Stimulated activated CD8-positive, alpha-beta memory T cell treated with anti-CD3 and anti-CD28 coated beads, Interleukin-4, amount 100 ng/mL, for 48 hours (primary cell): ENCODE measurements around the gene MYH1.
"Not testable (repeated sequence)": the region's sequence is repeated elsewhere in the genome, so short reads cannot be mapped to it uniquely, and the experiment has no call there.

Experiments
- DNase-seq: peaks from one replicate; pipeline ENCODE4 v3.0.0-alpha.2; 2020

Gene MYH1

DNA sequence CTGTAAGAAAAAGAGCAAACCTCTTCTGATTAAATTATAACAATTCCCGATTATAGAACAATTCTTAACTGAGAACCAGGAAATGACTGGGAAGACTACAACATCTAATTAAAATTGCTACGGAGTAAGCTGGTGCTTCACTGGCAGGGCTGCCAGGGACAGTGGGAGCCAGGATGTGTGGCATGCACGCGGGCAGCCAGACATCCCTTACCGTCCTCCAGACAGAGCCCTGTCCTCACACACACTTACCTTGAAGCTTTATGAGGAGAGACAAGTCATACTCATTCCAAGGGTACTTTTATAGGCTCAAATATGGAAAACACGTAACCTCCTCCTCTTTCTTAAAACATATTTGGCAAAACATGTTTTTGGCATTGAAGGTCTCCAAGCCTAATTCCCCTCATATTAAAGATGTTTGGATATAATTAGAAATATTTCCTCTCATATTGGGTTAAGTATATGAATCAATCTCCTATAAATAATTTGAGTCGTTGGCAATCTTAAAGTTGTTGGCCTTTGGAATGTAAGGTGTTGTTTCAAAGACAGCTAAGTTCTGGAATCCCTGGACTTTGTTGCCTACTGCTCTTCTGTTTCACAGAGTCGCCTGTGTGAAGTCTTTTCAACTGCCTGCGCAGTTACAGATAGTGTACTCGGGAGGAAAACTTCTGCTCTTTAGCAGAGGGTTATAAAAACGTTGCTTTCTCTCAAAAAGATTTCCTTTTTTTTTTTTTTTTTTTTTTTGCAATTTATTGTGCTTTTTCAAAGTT, at the start of gene MYH1:
TSS of gene MYH1 (minus strand) at position 272 of the 767 bp plus-strand sequence. CDS start 1,900 bp downstream, outside the sequence.
- no peak for DNase-seq

DNA sequence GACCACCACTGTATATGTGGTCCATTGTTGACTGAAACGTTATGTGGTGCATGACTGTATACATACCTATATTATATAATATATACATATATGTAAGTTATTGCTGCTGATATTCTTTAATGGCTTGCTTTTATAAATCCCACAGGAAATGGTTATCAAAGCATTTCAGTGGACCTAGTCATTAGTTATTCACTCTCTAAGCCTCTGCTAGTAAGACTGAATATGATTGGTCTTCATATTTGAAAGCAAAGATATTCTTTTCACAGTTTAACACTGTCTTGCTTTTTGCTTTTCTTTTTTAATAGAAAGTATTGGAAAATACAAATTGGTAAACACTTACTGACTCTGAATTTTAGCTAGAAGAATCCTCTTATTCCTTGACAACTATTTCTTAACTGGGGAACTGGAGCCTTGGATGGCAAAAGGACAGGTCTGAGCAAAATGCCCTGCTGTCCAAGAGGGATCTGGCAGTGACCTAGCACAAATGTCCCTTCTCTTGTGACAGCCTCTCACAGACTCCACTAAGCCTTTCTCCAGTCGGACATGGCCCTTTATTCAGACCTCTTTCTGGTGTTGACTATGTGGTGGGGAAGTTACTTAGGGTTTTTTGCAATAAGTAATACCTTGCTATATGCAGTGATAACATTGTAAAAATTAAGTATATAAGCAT, 45.8 kb upstream of the MYH1 start:
- no peak for DNase-seq

DNA sequence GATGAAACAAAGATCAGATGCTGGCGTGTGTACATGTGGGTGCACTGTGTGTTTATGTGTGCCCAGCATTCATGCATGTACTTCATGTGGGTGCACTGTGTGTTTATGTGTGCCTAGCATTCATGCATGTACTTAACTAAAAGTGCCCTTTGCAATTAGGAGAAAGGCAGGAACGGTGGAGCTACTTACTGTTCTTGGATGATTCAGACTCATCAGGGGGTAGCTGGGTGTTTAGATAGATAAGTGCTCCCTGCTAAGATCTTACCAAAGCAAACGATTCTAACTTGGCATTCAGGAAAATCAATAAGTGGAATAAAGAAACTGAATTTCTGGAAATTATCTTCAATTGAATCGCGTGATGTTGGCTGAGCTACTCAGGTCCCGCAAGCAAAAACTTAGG, 39.7 kb upstream of the MYH1 start:
- DNase-seq, result no peak

DNA sequence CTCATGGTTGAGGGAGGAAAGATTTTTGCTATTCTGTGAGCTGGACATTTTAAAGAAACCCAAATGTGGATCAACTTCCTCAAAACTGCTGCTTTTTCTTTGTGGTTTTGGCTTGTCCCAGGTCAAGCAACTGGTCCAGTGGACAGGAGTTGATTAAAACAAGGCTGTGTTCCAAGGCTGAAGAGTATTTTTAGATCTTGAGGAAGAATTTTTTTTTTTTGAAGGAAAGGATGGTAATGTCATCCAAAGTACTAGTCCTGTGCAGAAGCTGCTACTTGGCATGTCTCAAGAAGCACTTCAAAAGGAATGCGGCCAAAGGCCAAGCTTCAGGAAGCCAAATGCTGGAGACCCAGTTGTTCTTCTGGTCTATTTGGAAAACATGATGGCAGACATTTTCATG, 39.1 kb upstream of the MYH1 start:
- DNase-seq, result no peak

DNA sequence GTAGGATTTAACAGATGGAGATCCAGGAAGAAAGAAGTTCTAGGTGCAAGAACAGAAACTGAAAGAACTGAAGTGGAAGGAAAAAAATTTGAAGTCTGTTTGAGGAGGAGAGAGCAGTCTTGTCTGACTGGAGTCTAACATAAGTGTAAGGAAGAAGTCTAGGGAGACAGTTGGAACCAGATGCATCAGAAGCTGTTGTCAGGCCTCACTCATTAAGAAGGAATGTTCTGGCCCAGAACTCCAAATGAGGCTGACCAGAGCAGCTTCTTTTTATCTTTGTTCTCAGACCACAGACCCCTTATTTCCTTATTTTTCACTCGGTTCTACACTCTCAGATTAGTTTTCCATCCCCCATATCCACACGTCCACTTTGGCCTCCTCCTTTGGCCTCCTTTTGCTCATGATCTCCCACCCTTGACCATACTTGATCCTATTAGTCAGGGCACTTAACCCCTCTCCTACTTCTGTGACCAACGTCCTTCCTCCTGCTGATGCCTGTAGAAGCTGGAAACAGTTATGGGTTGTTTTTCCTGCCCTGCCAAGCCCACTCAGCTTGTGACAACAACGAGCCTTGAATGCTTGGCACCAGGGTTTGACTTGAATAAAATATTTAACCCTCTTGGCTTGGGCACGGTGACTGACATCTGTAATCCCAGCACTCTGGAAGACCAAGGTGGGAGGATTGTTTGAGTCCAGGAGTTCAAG, 38.1 kb upstream of the MYH1 start:
- DNase-seq, result no peak

DNA sequence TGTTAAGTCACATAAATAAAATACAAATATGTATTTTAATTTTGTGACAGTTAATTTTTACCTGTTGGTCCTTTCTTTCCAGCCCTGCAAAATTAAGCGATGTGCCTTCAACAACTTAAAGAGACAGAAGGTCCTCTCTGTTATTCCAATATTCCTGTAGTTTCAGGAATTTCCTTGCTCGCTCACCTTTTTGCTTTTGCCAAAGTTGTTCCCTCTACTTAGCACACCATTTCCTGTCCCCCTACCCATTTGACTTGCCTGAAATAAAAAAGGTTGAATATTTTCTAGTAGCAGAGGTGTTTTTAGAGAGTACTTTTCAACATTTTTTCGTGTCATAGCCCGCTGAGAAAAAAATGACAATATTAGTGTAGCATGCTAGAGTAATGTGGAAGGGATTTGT, 31.7 kb upstream of the MYH1 start:
- no peak for DNase-seq

DNA sequence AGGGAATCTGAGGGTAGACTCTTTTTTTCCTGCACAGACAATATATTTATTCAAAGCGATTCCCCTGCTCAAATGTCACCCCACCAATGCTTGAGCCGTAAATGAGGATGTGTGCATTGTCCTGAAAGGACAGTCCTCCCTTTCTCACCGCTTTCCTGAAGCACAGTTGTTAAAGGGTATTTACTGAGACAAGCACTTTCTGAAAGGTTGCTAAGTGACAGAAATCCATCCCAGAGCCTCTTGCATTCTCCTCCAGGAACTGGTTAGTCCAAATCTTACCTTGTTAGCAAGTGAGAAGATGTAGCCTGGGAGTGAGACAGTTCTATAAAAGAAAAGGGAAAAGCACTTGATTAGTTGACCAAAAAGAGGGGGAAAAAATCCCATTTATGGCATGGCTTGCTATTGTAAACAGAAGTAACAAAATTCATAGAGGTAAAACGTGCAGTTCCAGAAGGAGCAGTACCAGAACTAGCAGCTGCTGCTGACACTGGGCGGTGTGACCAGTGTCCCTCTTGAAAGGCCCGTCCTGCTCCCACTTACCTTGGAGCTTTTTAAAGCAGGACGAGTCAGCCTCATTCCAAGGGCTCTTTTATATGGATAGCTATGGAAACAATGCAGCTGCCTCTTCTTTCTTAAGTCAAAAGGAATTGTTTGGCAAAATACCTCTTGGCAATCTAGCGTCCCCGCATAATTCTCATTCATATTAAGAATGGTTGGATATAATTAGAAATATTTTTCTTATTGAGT, 30.9 kb upstream of the MYH1 start, which contains the start of gene MYH2:
TSS of gene MYH2 (minus strand) at position 563 of the 747 bp plus-strand sequence. CDS start 1,738 bp downstream, outside the sequence.
- DNase-seq, result no peak

DNA sequence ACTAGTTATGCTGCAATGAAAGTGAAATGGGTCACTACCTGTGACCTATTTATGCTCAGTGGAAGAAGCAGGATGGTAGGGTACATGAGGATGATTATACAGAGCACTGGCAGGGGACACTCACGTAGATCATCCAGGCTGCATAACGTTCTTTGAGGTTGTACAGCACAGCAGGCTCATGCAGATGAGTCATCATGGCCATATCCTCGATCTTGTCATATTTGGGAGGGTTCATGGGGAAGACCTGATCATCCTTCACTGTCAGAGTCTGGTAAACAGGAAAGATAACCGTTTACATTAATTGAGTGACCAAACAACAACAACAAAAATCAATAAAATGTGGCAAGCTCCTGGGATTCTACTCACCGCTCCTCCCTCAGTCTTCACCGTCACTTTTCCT, 29.0 kb upstream of the MYH1 start:
- DNase-seq, result no peak

DNA sequence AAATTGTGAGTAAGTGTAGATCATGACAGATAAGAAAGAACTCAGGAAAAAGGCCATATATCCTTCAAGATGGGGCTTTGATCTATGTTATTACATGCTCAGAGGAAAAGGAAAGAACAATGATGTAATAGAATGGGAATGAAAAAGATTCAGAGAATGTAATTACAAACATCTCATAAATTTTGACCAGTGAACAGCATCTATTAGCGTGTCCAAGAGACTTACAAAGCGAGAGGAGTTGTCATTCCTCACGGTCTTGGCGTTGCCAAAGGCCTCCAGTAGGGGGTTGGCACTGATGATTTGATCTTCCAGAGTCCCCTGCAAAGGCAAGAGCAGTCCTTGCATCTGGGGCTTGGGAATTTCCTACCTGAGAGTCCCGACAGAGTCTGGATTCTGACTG, 25.1 kb upstream of the MYH1 start:
- not testable (repeated sequence) for DNase-seq

DNA sequence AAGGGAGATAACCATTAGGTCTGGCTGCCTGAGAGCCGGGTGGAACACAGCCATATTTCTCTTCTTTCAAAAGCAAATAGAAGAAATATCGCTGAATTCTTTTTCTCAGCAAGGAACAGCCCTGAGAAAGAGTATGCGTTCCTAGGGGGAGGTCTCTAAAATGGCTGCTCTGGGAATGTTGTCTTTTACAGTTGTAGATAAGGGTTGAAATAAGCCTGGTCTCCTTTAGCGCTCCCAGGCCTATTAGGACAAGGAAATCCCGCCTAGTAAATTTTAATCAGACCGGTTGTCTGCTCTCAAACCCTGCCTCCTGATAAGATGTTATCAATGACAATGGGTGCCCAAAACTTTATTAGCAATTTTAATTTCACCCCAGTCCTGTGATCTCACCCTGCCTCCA, 22.8 kb upstream of the MYH1 start:
- DNase-seq, result not testable (repeated sequence)

DNA sequence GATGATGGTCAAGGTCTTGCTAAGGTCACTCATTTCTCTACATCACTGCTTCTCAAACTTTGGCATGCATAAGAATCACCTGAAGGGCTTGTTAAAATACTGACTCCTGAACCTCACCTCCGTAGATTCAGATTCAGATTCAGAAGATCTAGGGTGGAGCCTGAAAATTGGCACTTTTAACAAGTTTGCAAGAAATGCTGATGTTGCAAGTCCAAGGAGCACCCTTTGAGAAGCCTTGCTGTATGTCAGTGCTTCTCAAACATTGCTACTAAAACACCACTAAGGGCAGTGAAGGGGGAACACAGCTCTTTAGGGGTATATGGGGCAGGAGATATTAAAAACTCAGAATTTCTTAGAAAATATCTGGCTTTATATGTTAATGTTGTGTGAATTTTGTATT, 13.7 kb upstream of the MYH1 start:
- DNase-seq, result no peak

DNA sequence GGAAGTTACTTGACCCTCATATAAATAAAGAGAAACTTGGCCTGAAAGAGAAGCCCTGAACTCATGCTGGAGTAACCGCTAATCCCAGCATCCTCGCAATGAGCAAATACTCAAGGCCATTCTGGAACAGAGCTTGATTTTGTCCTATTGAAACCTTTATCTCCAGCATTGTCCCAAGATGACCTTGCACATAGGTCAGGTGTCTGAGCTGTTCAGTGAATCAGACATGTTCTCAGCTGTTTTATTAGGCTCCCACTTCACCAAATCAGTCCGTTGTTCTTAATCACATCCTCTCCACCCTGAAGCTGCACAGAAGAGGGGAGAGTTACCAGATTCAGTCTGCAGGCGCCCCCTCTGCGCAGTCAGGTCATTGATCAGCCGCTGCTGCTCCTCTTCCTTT, 9.1 kb upstream of the MYH1 start:
- DNase-seq, result no peak

DNA sequence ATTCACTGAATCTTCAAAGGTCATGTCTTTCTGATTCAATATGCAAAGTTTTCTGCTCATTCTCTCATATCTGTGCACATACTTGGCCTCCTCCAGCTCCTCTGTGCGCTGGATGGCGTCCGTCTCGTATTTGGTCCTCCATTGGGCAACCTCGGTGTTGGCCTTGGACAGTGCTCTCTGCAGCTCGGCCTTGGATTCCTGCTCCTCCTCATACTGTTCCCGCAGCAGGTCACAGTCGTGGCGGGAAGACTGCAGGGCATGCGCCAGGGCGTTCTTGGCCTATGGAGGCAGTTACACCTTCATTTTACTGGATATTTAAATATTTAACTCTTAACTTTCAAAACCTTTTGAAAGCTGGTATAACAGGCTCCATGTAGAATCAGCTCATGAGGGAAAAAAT, 8.2 kb upstream of the MYH1 start:
- no peak for DNase-seq

DNA sequence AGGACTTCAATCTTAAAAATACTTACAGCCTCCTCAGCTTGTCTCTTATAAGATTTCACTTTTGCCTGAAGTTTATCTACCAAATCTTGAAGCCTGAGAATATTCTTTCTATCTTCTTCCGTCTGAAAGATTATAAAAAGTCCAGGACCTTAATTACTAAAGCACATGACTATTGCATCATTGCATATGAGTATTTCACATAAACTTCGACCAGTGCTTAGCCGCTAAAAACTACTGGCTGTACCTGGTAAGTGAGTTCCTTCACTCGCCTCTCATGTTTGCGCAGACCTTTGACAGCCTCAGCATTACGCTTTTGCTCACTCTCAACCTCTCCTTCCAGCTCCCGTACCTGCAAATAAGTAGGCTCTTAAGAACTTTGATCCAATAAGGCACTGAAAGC, 4.7 kb upstream of the MYH1 start:
- no peak for DNase-seq

DNA sequence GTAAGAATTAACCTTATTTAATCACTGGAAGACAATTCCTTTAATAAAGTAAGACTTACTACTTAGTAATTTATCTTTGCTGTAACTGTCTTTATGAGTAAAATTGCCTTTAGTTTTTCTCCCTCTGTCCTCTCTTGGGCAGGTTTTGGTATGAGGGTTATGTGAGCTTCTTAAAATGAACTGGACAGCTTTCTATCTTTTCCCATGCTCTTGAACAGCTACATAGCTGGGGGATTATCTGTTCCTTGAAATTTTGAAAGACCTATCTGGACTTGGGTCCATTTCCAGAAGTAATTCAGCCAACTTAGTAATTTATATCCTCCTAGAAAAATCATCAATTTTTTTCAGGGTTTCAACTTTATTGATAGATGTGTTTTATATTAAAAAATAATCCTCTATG, 3.6 kb upstream of the MYH1 start:
- DNase-seq, result no peak

DNA sequence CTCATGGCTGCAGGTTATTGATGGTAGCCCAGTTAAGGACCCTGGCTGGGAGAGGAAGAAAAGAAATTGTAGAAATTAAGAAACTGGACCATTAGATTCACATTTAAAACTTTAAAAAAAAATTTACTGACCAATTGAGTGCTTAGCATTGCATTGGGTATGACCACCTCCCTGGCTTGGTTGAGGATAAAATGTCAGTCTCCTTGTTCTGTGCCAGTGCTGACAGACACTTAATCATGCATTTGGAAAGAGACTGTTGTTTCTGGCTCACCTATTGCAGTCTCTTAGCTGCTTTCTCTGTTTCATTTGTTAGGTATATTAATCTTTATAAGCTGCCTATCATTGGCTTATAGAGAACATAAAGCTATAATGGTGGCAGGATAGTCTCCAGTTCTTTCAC, 1.7 kb downstream of the MYH1 start:
- no peak for DNase-seq

DNA sequence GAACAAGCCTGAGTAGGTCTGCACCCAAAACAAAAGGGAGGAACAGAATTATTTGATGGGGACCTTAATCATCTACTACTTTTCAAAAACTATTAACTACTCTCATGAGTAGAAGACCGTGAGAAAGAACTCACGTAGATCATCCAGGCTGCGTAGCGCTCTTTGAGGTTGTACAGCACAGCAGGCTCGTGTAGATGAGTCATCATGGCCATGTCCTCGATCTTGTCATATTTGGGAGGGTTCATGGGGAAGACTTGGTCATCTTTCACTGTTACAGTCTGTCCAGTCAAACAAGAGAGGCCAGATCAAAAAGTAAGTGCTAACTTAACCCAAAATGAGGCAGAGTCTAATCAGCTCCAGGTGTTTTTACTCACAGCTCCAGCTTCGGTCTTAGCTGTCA, 2.3 kb downstream of the MYH1 start:
- no peak for DNase-seq

DNA sequence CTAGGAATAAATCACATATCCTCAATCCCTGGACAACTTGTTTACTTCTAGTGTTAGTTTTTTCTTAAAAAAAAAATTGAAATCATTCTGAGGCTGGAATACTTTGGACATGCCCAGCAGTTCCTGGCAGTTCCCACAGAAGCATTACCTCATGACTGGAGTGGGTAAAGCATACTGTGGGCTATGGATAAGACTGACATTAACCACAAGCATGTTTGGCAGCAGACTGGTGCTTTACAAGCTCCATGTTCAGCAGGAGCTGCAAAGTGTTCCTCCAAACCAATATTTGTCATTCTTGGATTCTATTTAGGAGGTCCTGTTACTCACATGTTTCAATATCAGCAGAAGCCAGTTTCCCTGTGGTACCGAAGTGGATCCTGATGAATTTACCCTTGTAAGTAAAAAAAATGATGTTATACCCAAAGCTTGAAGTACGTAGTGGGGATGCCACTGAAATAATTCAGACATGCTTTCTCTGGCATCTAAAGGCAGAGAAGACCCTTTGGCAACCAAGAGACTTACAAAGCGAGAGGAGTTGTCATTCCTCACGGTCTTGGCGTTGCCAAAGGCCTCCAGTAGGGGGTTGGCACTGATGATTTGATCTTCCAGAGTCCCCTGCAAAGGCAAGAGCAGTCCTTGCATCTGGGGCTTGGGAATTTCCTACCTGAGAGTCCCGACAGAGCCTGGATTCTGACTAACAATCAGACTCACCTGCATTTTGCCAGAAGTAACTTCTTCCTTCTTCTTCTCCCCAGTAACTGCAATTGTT, 4.9 kb downstream of the MYH1 start:
- DNase-seq, result no peak

DNA sequence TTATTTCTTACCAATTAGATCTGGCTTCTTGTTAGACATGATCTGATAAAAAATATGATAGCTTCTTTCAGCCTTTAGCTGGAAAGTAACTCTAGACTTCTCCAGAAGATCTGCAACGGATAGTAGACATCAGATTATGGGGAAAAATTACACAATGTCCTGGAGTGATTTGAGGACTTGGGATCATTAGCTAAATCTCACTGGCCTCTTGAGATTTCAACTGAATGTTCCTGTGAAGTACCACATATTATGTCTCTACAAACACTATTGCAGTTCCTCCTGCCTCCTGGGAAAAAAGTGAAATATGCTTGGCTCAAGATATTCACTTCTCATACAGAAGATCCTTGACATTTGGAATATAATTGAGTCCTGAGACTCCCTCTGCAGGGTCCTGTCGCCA, 5.5 kb downstream of the MYH1 start:
- DNase-seq, result no peak

DNA sequence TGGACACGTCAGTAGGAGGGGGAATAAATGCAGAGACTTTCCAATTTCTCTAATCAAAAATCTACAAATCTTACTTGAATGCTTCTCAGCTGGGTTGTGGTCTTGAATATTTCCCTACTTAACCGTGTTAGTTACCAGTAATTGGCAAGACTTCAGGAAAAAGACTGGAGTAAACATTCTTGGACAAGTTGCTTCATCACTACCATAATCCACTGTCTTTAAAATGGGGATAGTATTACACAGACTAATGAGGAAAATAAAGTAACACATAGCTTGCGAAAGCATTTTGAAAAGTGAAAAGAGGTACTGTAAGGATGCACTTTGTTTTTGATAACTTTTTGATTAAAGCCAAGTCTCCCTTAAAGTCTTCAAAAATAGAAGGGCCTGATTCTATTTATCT, 18.4 kb downstream of the MYH1 start:
- no peak for DNase-seq

DNA sequence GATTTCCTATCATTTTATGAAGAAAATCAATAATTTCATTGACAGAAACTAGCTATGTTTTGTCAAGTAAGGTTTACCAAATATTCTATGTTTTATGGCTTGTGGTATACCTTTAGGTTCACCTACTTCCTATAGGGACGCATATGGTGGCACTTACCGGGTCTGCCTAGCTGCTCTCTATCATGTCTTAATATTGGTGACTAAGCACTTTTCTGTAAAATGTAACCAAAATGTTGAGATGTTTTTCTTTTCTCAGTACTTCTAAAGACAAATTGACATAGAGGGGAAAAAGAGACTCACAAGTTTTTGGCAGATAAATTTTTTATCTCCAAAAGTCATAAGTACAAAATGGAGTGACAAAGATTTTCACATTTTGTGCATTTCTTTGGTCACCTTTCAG, 26.3 kb downstream of the MYH1 start:
- no peak for DNase-seq

DNA sequence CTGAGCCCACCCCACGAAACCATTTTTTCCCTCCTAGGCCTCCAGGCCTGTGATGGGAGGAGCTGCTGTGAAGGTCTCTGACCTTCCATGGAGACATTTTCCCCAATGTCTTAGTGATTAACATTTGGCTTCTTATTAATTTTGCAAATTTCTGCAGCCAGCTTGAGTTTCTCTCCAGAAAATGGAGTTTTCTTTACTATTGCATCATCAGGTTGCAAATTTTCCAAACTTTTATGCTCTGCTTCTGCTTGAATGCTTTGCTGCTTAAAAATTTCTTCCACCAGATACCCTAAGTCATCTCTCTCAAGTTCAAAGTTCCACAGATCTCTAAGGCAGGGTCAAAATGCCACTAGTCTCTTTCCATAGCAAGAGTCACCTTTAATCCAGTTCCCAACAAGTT, 36.1 kb downstream of the MYH1 start:
- DNase-seq, result no peak

DNA sequence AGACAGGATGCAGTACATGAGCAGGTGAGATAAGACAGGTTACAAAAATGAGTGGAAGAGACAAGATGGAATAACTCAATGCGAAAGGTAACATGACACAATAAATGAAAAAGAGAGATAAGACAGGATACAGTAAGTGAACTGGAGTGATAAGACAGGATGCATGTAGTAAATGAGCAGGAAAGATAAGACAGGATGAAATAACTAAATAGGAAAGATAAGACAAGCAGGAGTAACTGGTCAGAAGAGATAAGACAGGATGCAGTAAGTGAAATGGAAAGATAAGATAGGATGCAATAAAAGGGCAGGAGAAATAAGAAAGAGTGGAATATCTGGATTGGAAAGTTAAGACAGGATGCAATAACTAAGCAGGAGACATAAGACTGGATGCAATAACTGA, 40.6 kb downstream of the MYH1 start:
- no peak for DNase-seq
